A673 (cell line): ENCODE data around the gene HPS1.

Experiments used
- CTCF ChIP-seq: fragments of 300-800, 200-600 bp; sonication (generic); conservative IDR thresholded peaks from 2 replicates; pipeline ENCODE4 v1.5.1; 2017; ENCODE audit warnings: low read depth, mild to moderate bottlenecking, antibody characterized with exemption, low read length, moderate library complexity, mixed read lengths
- EZH2 ChIP-seq: fragments of 200-600 bp; sonication (generic); IDR thresholded peaks from 2 replicates; pipeline ENCODE4 v1.6.1; 2017; ENCODE audit warnings: borderline replicate concordance, low read depth, mild to moderate bottlenecking, mixed read lengths, antibody characterized with exemption, low read length; ENCODE audit not compliant: poor library complexity, severe bottlenecking

- TF ChIP-seq CTCF (no peak), EZH2 (no peak)
Observed at GRCh38 chr10:98444314-98445006, 2.3 kb downstream of the HPS1 start.
